Measurements from ENCODE around the gene NTN4.

Gene NTN4

DNA sequence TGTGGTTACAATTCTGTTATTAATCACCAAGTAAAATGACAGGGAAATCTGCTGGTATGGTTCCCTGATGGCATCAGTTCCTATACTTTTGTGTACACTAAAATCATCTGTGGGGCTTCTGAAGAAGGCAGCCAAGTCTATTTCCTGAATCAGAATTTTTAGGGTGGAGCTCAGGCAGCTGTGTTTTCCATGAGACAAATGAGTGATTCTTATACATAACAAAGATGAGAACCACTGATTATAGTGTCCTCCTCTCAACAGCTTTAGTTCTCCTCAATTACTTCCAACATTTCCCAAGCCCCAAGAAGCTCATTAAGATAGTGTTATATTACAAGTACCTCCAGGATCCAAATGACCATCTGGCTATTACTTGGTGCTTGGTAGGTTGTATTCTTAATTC lies 174.8 kb downstream of the NTN4 start:
- H3K36me3 Mint-ChIP-seq (ENCODE audit: low read depth) = no peaks in the 10 kb centered on the region
- H3K27ac Mint-ChIP-seq = no peak overlapping the region
- no peaks in the 10 kb centered on the region for H3K9me3 Mint-ChIP-seq
- peaks cover 12% of the 10 kb centered on the region for H3K27me3 Mint-ChIP-seq (ENCODE audit: low read depth, poor library complexity)
- TF ChIP-seq, protein P1, sequence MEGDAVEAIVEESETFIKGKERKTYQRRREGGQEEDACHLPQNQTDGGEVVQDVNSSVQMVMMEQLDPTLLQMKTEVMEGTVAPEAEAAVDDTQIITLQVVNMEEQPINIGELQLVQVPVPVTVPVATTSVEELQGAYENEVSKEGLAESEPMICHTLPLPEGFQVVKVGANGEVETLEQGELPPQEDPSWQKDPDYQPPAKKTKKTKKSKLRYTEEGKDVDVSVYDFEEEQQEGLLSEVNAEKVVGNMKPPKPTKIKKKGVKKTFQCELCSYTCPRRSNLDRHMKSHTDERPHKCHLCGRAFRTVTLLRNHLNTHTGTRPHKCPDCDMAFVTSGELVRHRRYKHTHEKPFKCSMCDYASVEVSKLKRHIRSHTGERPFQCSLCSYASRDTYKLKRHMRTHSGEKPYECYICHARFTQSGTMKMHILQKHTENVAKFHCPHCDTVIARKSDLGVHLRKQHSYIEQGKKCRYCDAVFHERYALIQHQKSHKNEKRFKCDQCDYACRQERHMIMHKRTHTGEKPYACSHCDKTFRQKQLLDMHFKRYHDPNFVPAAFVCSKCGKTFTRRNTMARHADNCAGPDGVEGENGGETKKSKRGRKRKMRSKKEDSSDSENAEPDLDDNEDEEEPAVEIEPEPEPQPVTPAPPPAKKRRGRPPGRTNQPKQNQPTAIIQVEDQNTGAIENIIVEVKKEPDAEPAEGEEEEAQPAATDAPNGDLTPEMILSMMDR (IDR thresholded peaks at IDR 0.05) = no peak
- no peak overlapping the region for H3K4me3 Mint-ChIP-seq
- H3K4me1 Mint-ChIP-seq = no peaks in the 10 kb centered on the region
- DNase-seq = no peak

GRCh38 chr12:95614390-95614982 lies 176.1 kb downstream of the NTN4 start:
- Mint-ChIP-seq H3K4me1 (no peaks in the 10 kb centered on the region), H3K4me3 (no peak overlapping the region), H3K36me3 (ENCODE audit: low read depth) (no peaks in the 10 kb centered on the region), H3K9me3 (no peaks in the 10 kb centered on the region), H3K27me3 (ENCODE audit: low read depth, poor library complexity) (peaks cover 10% of the 10 kb centered on the region), H3K27ac (no peak overlapping the region)
- no peak for DNase-seq
- TF ChIP-seq, protein P1 (IDR thresholded peaks at IDR 0.05) = no peak

DNA sequence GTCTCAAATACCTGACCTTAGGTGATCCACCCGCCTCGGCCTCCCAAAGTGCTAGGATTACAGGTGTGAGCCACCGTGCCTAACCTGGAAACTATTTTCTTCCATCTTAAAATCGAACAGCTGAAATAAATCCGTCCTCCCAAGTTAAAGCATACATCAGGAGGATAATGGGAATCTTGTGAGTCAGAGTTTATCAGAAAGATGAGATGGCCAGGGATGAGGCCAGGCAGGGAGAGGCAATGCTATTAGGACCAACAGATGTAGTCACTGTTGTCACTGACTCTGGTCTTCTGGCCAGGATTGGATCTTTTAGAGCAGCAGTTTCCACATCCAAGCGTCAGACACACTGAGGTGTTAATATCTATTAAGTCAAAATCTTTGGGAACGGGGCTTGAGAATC lies 177.5 kb downstream of the NTN4 start:
- no peaks in the 10 kb centered on the region for H3K9me3 Mint-ChIP-seq
- TF ChIP-seq, protein P1 (IDR thresholded peaks at IDR 0.05) = no peak
- H3K27ac Mint-ChIP-seq = no peak overlapping the region
- H3K36me3 Mint-ChIP-seq (ENCODE audit: low read depth) = no peaks in the 10 kb centered on the region
- peaks cover 7% of the 10 kb centered on the region for H3K27me3 Mint-ChIP-seq (ENCODE audit: low read depth, poor library complexity)
- no peak overlapping the region for H3K4me3 Mint-ChIP-seq
- H3K4me1 Mint-ChIP-seq = no peaks in the 10 kb centered on the region
- DNase-seq = no peak

- H3K27ac Mint-ChIP-seq = no peak overlapping the region
- no peaks in the 10 kb centered on the region for H3K36me3 Mint-ChIP-seq (ENCODE audit: low read depth)
- peaks cover 7% of the 10 kb centered on the region for H3K27me3 Mint-ChIP-seq (ENCODE audit: low read depth, poor library complexity)
- DNase-seq = no peak
- no peaks in the 10 kb centered on the region for H3K4me1 Mint-ChIP-seq
- no peaks in the 10 kb centered on the region for H3K9me3 Mint-ChIP-seq
- no peak overlapping the region for H3K4me3 Mint-ChIP-seq
- TF ChIP-seq, protein P1 (IDR thresholded peaks at IDR 0.05) = no peak
Measured at GRCh38 chr12:95611676-95612309, 178.8 kb downstream of the NTN4 start.

DNA sequence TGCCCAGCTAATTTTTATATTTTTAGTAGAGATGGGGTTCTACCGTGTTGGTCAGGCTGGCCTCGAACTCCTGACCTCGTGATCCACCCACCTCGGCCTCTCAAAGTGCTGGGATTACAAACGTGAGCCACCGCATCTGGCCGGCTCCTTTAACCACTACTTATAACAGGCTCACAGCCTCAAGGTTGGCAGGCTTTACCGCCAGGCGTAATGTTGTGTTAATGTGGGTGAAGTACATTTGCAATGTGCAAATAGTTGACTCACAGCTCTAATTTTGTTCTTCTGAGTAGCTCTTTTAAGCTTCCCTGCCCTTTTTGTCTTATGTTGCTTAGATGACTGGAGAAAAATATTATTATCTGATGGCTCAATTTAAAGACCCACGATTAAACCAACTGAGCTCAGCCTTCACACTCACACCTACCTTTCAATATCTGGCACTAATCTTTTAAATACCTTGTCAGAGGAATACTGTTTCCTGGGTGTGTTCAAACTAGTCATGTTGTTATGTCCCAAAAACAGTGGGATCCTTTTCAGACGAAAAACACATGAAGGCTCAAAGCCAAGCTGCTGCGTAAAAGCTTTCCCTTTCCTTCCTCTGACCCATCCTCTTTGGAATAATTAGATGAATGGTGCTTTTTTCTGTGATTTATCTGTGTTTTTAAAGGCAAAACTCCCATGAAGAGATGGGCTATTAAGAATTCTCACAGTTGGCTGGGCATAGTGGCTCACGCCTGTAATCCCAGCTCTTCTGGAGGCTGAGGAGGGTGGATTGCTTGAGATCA lies 182.1 kb downstream of the NTN4 start:
- H3K4me1 Mint-ChIP-seq = no peaks in the 10 kb centered on the region
- DNase-seq = no peak
- H3K36me3 Mint-ChIP-seq (ENCODE audit: low read depth) = no peaks in the 10 kb centered on the region
- no peaks in the 10 kb centered on the region for H3K9me3 Mint-ChIP-seq
- H3K27ac Mint-ChIP-seq = no peak overlapping the region
- H3K4me3 Mint-ChIP-seq = no peak overlapping the region
- TF ChIP-seq, protein P1 (IDR thresholded peaks at IDR 0.05) = no peak
- peaks cover 7% of the 10 kb centered on the region for H3K27me3 Mint-ChIP-seq (ENCODE audit: low read depth, poor library complexity)
